Pancreas (tissue), 10 donors: ENCODE data around the gene PCCA. TPM values are rescaled to one million over a fixed set of nuclear protein-coding genes. Genes with fewer than 3 reads are reported as not detected.

ENCODE experiments used
- ATAC-seq, 4 donors: fragments of 200-7000 bp; cut with Tn5 transposase; one replicate each; pipeline versions ENCODE4 v1.8.0 to v1.9.1; 2020; ENCODE audit warnings: mild to moderate bottlenecking in 4 of 4, moderate library complexity in 4 of 4
- DNase-seq, 6 donors: peaks; one replicate each; pipeline ENCODE4 v3.0.0-alpha.2; 2020
- FAIRE-seq: peaks from 2 replicates; lab custom pipeline; 2012; peaks lifted over from hg19 to GRCh38; lab: Jason Lieb, UNC
- H3K27ac ChIP-seq, 4 donors: fragments of 200-600 bp; sonication (generic); 1 replicate in 3 of 4; 2 replicates in 1 of 4; pipeline versions ENCODE4 v1.5.0 to v1.8.0; 2020
- H3K27me3 ChIP-seq, 4 donors: fragments of 200-600 bp; one replicate each; pipeline ENCODE4 v1.8.0; 2021
- H3K36me3 ChIP-seq, 3 donors: fragments of 200-600 bp; sonication (generic) in 1 of 3; one replicate each; pipeline versions ENCODE4 v1.5.0 to v1.8.0; 2020 to 2021
- H3K4me1 ChIP-seq, 3 donors: fragments of 200-600 bp; one replicate each; pipeline ENCODE4 v1.8.0; 2021
- H3K4me3 ChIP-seq, 4 donors: fragments of 200-600 bp; sonication (generic) in 2 of 4; one replicate each; pipeline versions ENCODE4 v1.5.0 to v1.8.0; 2020 to 2021
- H3K9me3 ChIP-seq, 4 donors: fragments of 200-600 bp; one replicate each; pipeline ENCODE4 v1.8.0; 2021
- WGBS, 2 donors: extraction: QIAGEN DNeasy Blood & Tissue Kit; methylation state at CpG; one replicate each; pipeline ENCODE4 v1.1.7; 2013; 5-methylcytosine and 5-hydroxymethylcytosine counted together
- intact Hi-C, 3 donors: fragments of 100-400 bp; cut with DNase I; formaldehyde crosslinking; loops; one replicate each; pipeline versions ENCODE4 v1.11.1 to v1.14.2; 2022
- polyA plus RNA-seq, 2 donors: library from polyadenylated mRNA; stranded (reverse); fragments of 200-250 nt; gene quantifications; one replicate each; pipeline ENCODE4 v1.2.3, GENCODE V29; 2013
- total RNA-seq, 6 donors: library from RNA; stranded (reverse); fragmentation: NEBNext Ultra II Directional in 4 of 6; extraction: Animal tissue kit (Norgen Biotek cat#: 25700) in 4 of 6; gene quantifications; one replicate each; pipeline versions ENCODE4 v1.2.1 to v1.2.4, GENCODE V29; 2021 to 2023
- TF ChIP-seq, protein P1 (sequence below), 4 donors: fragments of 200-600 bp; sonication (generic) in 3 of 4; IDR thresholded peaks; one replicate each; pipeline versions ENCODE4 v1.5.0 to v1.8.0; 2021; ENCODE audit warnings: antibody characterized with exemption in 4 of 4
- donor health status: healthy with polysubstance abuse.
- donor health status: DM: no; HTN: no; CAD: no; lungs with moderate emphysema.
- donor health status: DM: no; HTN: no; CAD: no.
- donor health status: control.
- donor health status: control.
- donor health status: Bipolar disorder and iron deficiency.
- donor health status: DM: yes; HTN: yes; CAD: no.
- donor health status: DM: no; HTN: no; CAD: no.
- donor health status: DM: no; HTN: no; CAD: no.
- donor health status: DM: yes; HTN: yes; CAD: no.

The PCCA gene
- total and polyA plus RNA-seq, 8 donors, result 14.2 to 32.1 (median 24.1) TPM

DNA sequence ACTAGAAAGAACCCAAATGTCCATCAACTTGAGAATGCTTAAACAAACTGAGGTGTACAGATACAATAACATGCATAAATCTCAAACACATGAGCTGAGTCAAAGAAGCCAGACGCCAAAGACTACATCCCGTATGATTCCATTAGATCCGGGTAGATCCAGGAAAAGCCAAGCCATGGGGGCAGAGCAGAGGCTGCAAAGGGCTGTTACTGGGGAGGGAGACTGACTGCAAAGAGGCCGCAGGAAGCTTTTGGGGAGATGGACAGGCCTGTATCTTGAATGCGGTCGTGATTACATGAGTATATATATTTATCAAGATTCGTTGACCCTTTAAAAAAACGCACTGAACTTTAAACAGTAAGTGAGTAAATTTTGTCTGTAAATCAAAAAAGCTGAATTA, 471.0 kb downstream of the PCCA start:
- Histone ChIP-seq H3K9me3 (no peaks in the 10 kb centered on the region), H3K27me3 (no peaks in the 10 kb centered on the region), H3K4me3 (no peak overlapping the region), H3K27ac (no peak overlapping the region), H3K4me1 (peaks cover 0 to 9% (median 7%) of the 10 kb centered on the region in 3 donors), H3K36me3 (no peaks in the 10 kb centered on the region)
- intact Hi-C loops, result no loop called here
- FAIRE-seq, result no peak
- DNase-seq, result no peak
- no peak for ATAC-seq
- TF ChIP-seq, protein P1, sequence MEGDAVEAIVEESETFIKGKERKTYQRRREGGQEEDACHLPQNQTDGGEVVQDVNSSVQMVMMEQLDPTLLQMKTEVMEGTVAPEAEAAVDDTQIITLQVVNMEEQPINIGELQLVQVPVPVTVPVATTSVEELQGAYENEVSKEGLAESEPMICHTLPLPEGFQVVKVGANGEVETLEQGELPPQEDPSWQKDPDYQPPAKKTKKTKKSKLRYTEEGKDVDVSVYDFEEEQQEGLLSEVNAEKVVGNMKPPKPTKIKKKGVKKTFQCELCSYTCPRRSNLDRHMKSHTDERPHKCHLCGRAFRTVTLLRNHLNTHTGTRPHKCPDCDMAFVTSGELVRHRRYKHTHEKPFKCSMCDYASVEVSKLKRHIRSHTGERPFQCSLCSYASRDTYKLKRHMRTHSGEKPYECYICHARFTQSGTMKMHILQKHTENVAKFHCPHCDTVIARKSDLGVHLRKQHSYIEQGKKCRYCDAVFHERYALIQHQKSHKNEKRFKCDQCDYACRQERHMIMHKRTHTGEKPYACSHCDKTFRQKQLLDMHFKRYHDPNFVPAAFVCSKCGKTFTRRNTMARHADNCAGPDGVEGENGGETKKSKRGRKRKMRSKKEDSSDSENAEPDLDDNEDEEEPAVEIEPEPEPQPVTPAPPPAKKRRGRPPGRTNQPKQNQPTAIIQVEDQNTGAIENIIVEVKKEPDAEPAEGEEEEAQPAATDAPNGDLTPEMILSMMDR (IDR thresholded peaks at IDR 0.05), result no peak
- WGBS, 2 donors, result 85 to 89% methylated on average over 8 of the region's 8 CpGs

DNA sequence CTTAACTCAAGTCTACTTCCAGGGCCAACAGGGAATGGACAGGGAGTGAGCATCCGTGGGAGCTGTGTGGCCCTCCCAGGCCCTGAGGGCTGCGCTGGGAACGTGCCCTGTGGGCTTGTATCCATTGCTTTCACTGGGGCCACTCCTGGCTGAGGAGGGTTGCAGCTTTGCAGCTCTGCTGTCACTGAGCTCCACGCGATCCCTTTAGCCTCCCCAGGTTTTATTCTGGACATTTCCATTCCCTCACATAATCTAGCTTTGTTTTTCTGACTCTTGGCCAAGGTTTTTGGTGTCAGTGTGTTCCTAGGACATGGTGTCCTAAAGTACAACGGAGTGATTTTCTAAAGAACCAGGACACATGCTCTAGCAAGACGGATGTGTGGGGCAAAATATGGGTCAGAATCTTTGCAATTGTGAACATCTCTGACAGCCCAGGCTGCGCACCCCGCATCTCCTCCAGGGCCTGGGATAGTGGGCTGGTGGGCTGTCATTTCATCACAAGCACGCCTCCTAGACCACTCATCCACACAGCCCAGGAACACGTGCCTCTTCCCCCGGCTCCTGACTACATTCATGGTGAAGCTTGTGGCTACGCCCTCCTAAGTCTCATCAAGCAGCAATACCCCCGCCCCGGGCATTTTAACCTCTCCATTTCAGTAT, 471.7 kb downstream of the PCCA start:
- Histone ChIP-seq H3K27ac (no peak overlapping the region), H3K36me3 (no peaks in the 10 kb centered on the region), H3K27me3 (no peaks in the 10 kb centered on the region), H3K9me3 (no peaks in the 10 kb centered on the region), H3K4me3 (no peak overlapping the region), H3K4me1 (peaks cover 0 to 10% (median 7%) of the 10 kb centered on the region in 3 donors)
- DNase-seq (no peak), FAIRE-seq (no peak), ATAC-seq (no peak)
- intact Hi-C loops, result no loop called here
- 89 to 92% methylated on average over 15 of the region's 15 CpGs for WGBS, 2 donors
- TF ChIP-seq, protein P1 (IDR thresholded peaks at IDR 0.05), result no peak

DNA sequence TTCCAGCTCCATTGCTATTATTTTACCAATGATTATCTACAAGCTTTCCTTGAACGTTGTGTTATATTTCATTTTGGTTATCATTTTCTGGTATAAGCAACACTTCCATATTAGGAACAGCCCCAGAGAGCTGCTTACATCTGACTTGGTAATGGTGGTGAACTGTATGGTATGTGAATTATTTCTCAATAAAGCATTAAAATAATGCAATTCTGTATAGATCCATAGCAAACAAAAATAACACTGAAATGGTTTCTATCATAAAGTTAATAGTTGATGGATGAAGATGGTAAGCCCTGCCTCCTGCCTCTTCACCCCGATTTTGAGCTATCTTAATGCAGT, 472.2 kb downstream of the PCCA start:
- 65 to 70% methylated on average over 2 of the region's 2 CpGs for WGBS, 2 donors
- H3K36me3 ChIP-seq, result no peaks in the 10 kb centered on the region
- H3K27ac ChIP-seq, result no peak overlapping the region
- TF ChIP-seq, protein P1 (IDR thresholded peaks at IDR 0.05), result no peak
- no peak for DNase-seq
- peaks cover 0 to 10% (median 7%) of the 10 kb centered on the region in 3 donors for H3K4me1 ChIP-seq
- intact Hi-C loops, result no loop called here
- no peaks in the 10 kb centered on the region for H3K27me3 ChIP-seq
- no peaks in the 10 kb centered on the region for H3K9me3 ChIP-seq
- FAIRE-seq, result no peak
- no peak for ATAC-seq
- no peak overlapping the region for H3K4me3 ChIP-seq

GRCh38 chr13:100561599-100562204, 472.8 kb downstream of the PCCA start:
- intact Hi-C loops, result no loop called here
- FAIRE-seq (no peak), DNase-seq (no peak), ATAC-seq (no peak)
- no peak overlapping the region for H3K27ac ChIP-seq
- TF ChIP-seq, protein P1 (IDR thresholded peaks at IDR 0.05), result no peak
- H3K4me1 ChIP-seq, result peaks cover 0 to 10% (median 7%) of the 10 kb centered on the region in 3 donors
- H3K36me3 ChIP-seq, result no peaks in the 10 kb centered on the region
- H3K4me3 ChIP-seq, result no peak overlapping the region
- H3K9me3 ChIP-seq, result no peaks in the 10 kb centered on the region
- 54 to 56% methylated on average over 7 of the region's 7 CpGs for WGBS, 2 donors
- no peaks in the 10 kb centered on the region for H3K27me3 ChIP-seq

- DNase-seq (no peak), FAIRE-seq (no peak), ATAC-seq (no peak)
- TF ChIP-seq, protein P1 (IDR thresholded peaks at IDR 0.05), result no peak
- Histone ChIP-seq H3K36me3 (no peaks in the 10 kb centered on the region), H3K9me3 (no peaks in the 10 kb centered on the region), H3K27me3 (no peaks in the 10 kb centered on the region), H3K4me1 (peaks cover 0 to 10% (median 7%) of the 10 kb centered on the region in 3 donors), H3K4me3 (no peak overlapping the region), H3K27ac (no peak overlapping the region)
- WGBS, 2 donors, result 94 to 96% methylated on average over 7 of the region's 7 CpGs
- intact Hi-C loops, result no loop called here
Measured at GRCh38 chr13:100563779-100564178, 474.9 kb downstream of the PCCA start.
